ENCODE data around the gene NR1D1. TPM values are rescaled to one million over a fixed set of nuclear protein-coding genes. Genes with fewer than 3 reads are reported as not detected.

The NR1D1 gene
- total and polyA plus RNA-seq, 2 of the 8 experiments (the other 6 are each of a cell fraction or from before 2014, with no cell fraction given) = 1.5 to 4.6 TPM

DNA sequence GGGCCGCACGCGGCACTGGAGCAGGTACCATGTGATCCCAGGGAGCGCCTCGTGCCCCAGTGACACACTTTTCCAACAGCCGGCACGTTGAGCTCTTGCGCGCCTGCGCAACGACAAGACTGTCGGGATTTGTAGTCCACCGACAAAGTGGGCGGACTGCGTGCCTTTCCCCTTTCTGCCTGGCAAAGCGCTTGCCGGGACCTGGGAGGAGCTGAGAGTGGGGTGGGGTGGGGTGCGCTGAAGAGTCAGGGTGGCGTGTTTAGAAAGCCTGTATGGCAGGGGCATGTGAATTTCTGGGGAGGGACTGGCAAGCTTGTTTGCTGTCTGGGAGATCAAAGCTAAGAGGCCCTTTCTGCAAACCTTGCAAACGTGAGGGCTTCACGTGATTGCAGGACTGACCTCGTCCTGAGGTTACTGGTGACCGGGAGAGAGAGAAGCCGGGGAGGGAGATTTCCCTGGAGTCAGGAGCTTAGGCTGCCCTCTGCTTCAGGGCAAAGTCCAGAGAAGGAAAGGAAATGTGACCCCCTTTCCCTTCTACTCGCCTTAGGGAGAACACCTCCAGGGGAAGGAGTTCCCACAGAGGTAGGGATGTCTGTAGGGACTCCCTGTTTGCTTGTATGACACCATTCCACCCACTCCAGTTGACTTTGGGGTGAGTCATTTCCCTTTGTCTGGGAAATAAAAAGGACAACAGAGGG is 429 bp upstream of the NR1D1 start (continued):
- TF ChIP-seq CBX5 (IDR thresholded peaks at IDR 0.05; ENCODE audit: low read depth, low read length) (no peak), POLR2AphosphoS5 (IDR thresholded peaks at IDR 0.05; ENCODE audit: low read depth, low read length) (no peak), CTBP2 (IDR thresholded peaks at IDR 0.05; ENCODE audit: borderline replicate concordance, insufficient read depth, insufficient read length, low read length) (no peak), POLR2A (IDR thresholded peaks at IDR 0.05; ENCODE audit: control extremely low read depth in 1 of 2, low read depth in 2 of 2, low read length in 2 of 2) (no peak), TCF12 (IDR thresholded peaks at IDR 0.05; ENCODE audit: low read depth, low read length) (no peak), TEAD4 (IDR thresholded peaks at IDR 0.05; ENCODE audit: low read depth, low read length) (0 out of 2 replicates have a peak, but pooled peaks have one; percentile 29), BCL11A (IDR thresholded peaks at IDR 0.05; ENCODE audit: low read depth in 2 of 2, low read length in 2 of 2) (no peak), JUND (IDR thresholded peaks at IDR 0.05; ENCODE audit: low read length) (0 out of 2 replicates have a peak, but pooled peaks have one; percentile 12), SRF (IDR thresholded peaks at IDR 0.05; ENCODE audit: low read depth, low read length) (no peak), BRCA1 (IDR thresholded peaks at IDR 0.05; ENCODE audit: low read depth, low read length) (no peak), SP2 (IDR thresholded peaks at IDR 0.05; ENCODE audit: low read length) (no peak), TBP (IDR thresholded peaks at IDR 0.05; ENCODE audit: low read depth, low read length) (no peak; the same call in 1 of the 2 replicates), SP4 (IDR thresholded peaks at IDR 0.05; ENCODE audit: low read length) (no peak), ZNF274 (IDR thresholded peaks at IDR 0.05; ENCODE audit: borderline replicate concordance, extremely low read depth, low read length) (no peak), MAFK (IDR thresholded peaks at IDR 0.05; ENCODE audit: low read depth, low read length) (peak; percentile 22; the same call in 1 of the 2 replicates), HDAC6 (IDR thresholded peaks at IDR 0.05; ENCODE audit: low read depth, low read length) (no peak), SIRT6 (IDR thresholded peaks at IDR 0.05; ENCODE audit: low read length) (no peak), NANOG (IDR thresholded peaks at IDR 0.05; ENCODE audit: insufficient read depth, low read depth, low read length, poor library complexity, severe bottlenecking) (no peak)
- TF ChIP-seq, protein P1, sequence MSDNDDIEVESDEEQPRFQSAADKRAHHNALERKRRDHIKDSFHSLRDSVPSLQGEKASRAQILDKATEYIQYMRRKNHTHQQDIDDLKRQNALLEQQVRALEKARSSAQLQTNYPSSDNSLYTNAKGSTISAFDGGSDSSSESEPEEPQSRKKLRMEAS (IDR thresholded peaks at IDR 0.05) = peak; percentile 100
- TF ChIP-seq, protein P2, sequence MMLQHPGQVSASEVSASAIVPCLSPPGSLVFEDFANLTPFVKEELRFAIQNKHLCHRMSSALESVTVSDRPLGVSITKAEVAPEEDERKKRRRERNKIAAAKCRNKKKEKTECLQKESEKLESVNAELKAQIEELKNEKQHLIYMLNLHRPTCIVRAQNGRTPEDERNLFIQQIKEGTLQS (IDR thresholded peaks at IDR 0.05; ENCODE audit: insufficient read depth, low read depth, low read length) = peak; percentile 66; the same call in 1 of the 2 replicates

Measured in H1 (cell line).